GM18519 (cell line): ENCODE measurements around the gene CLEC6A.
"Not testable (repeated sequence)": the region's sequence is repeated elsewhere in the genome, so short reads cannot be mapped to it uniquely, and the experiment has no call there.

Experiments used
- ATAC-seq: cut with Tn5 transposase; IDR thresholded peaks from one replicate; pipeline ENCODE4 v1.9.1; 2021; ENCODE audit warnings: mild to moderate bottlenecking, moderate library complexity; ENCODE audit not compliant: unreplicated experiment, low FRiP score

Gene CLEC6A

GRCh38 chr12:8491646-8492530 lies 36.1 kb downstream of the CLEC6A start:
- no peak for ATAC-seq

GRCh38 chr12:8493084-8493483 lies 37.3 kb downstream of the CLEC6A start:
- ATAC-seq, result peak; percentile 92

- ATAC-seq, result not testable (repeated sequence)
Measured at GRCh38 chr12:8495671-8496070, 39.9 kb downstream of the CLEC6A start.

- not testable (repeated sequence) for ATAC-seq
Measured at GRCh38 chr12:8496074-8496473, 40.3 kb downstream of the CLEC6A start.

- ATAC-seq, result no peak
Measured at GRCh38 chr12:8499616-8500015, 43.9 kb downstream of the CLEC6A start.

GRCh38 chr12:8501720-8502119 lies 46.0 kb downstream of the CLEC6A start:
- ATAC-seq, result no peak

- no peak for ATAC-seq
Measured at GRCh38 chr12:8504351-8504750, 48.6 kb downstream of the CLEC6A start.

GRCh38 chr12:8507596-8507995 lies 51.8 kb downstream of the CLEC6A start:
- no peak for ATAC-seq

GRCh38 chr12:8508223-8508622 lies 52.5 kb downstream of the CLEC6A start:
- no peak for ATAC-seq

GRCh38 chr12:8508910-8509841 lies 53.4 kb downstream of the CLEC6A start:
- no peak for ATAC-seq

GRCh38 chr12:8513256-8513655 lies 57.5 kb downstream of the CLEC6A start, which contains the start of gene CLEC4D:
TSS of gene CLEC4D (plus strand) at chr12:8513503. CDS start at chr12:8513733, 230 bp downstream.
- no peak for ATAC-seq

GRCh38 chr12:8517971-8518370 lies 62.2 kb downstream of the CLEC6A start:
- no peak for ATAC-seq

GRCh38 chr12:8519171-8519570 lies 63.4 kb downstream of the CLEC6A start:
- no peak for ATAC-seq

- no peak for ATAC-seq
Measured at GRCh38 chr12:8527250-8528130, 71.7 kb downstream of the CLEC6A start.
